ENCODE measurements around the gene EMP3. TPM values are rescaled to one million over a fixed set of nuclear protein-coding genes. Genes with fewer than 3 reads are reported as not detected.

The EMP3 gene
- total and polyA plus RNA-seq, 2 of the 13 experiments (the other 11 are each of a cell fraction or from before 2014, with no cell fraction given) = 2.2 to 7.8 TPM

- in situ Hi-C loops (cut with HindIII; ENCODE audit: extremely low pct_ligation_motif_present, low pct_unique_long_range_greater_than_20kb) = no loop called here
- whole genome bisulfite sequencing (ENCODE audit: low lambda C conversion rate) = 86% methylated on average over 39 of the region's 54 CpGs
- POLR2A ChIA-PET = interaction anchor here (1.2 to 2.2 kb wide), 3 partner anchors 10 to 30 kb away, joined by 7 to 10 read pairs (median 10); partner anchors contain the start of genes SYNGR4 and TMEM143
- no peak for TF ChIP-seq E2F5 (CRISPR knock-in tag; conservative IDR thresholded peaks at IDR 0.05)
- no peak for TF ChIP-seq SMAD3 (CRISPR knock-in tag; IDR thresholded peaks at IDR 0.05)
- 0 out of 2 replicates have a peak, but pooled peaks have one; percentile 24 for TF ChIP-seq NFKB2 (CRISPR knock-in tag; IDR thresholded peaks at IDR 0.05; ENCODE audit: borderline replicate concordance)
- TF ChIP-seq ZNF607 (CRISPR knock-in tag; IDR thresholded peaks at IDR 0.05; ENCODE audit: borderline replicate concordance) = 0 out of 2 replicates have a peak, but pooled peaks have one; percentile 38
- no peak for TF ChIP-seq ZNF17 (CRISPR knock-in tag; IDR thresholded peaks at IDR 0.05)
- TF ChIP-seq NFIB (CRISPR knock-in tag; IDR thresholded peaks at IDR 0.05; ENCODE audit: borderline replicate concordance) = no peak
- TF ChIP-seq ZEB1 (IDR thresholded peaks at IDR 0.05; ENCODE audit: insufficient replicate concordance, low read depth) = peak; percentile 46
- 0 out of 2 replicates have a peak, but pooled peaks have one; percentile 27 for TF ChIP-seq DZIP1 (CRISPR knock-in tag; IDR thresholded peaks at IDR 0.05)
- TF ChIP-seq ZNF7 (CRISPR knock-in tag; IDR thresholded peaks at IDR 0.05) = no peak
- no peak for TF ChIP-seq NR2F1 (CRISPR knock-in tag; IDR thresholded peaks at IDR 0.05)
- TF ChIP-seq CCAR2 (optimal IDR thresholded peaks at IDR 0.05; ENCODE audit: low read depth, low read length) = no peak
- no peak for TF ChIP-seq ETV5 (CRISPR knock-in tag; IDR thresholded peaks at IDR 0.05; ENCODE audit: borderline replicate concordance)
- no peak for TF ChIP-seq ZNF746 (CRISPR knock-in tag; IDR thresholded peaks at IDR 0.05)
- no peak for TF ChIP-seq ZNF280D (CRISPR knock-in tag; IDR thresholded peaks at IDR 0.05)
Observed at GRCh38 chr19:48333467-48334384, 8.4 kb downstream of the EMP3 start.

More at GRCh38 chr19:48333467-48334384, 8.4 kb downstream of the EMP3 start:
- Histone ChIP-seq H3K9me3 (ENCODE audit: low read length) (peaks cover 2% of the 10 kb centered on the region; the same call in 1 of the 2 replicates), H3K36me3 (replicated peaks in 1 of 2; ENCODE audit: control insufficient read depth in 1 of 2, insufficient read depth in 2 of 2, low read length in 2 of 2) (no peaks in the 10 kb centered on the region; a peak in 1 of 5 replicates), H3K4me2 (ENCODE audit: low read depth, low read length) (peak overlapping the region; percentile 94), H3K79me2 (ENCODE audit: insufficient read depth, low read length) (no peaks in the 10 kb centered on the region), H3K27me3 (ENCODE audit: control insufficient read depth in 1 of 2, insufficient read depth in 2 of 2, low read length in 2 of 2) (no peaks in the 10 kb centered on the region), H2AFZ (ENCODE audit: low read length) (no peak overlapping the region), H3K4me3 (replicated peaks in 1 of 3; ENCODE audit: insufficient read depth in 1 of 3, low read depth in 2 of 3, low read length in 3 of 3) (peak overlapping the region; percentile 52 to 76 (median 56)), H3K9ac (ENCODE audit: insufficient read depth, low read depth, low read length) (peak overlapping the region; percentile 71; the same call in 1 of the 2 replicates), H4K20me1 (ENCODE audit: insufficient read depth, low read length) (no peaks in the 10 kb centered on the region), H3K4me1 (ENCODE audit: insufficient read depth, low read length) (peaks cover 17% of the 10 kb centered on the region), H3K27ac (ENCODE audit: extremely low read length, insufficient read depth, low read length) (peak overlapping the region; percentile 59)
- DNase-seq (ENCODE audit: low spot score) (no peak), FAIRE-seq (no peak), ATAC-seq (peak; percentile 8; the same call in 2 of the 3 replicates)
- CTCF ChIA-PET (ENCODE audit: low intra/inter-chr PET ratio, low total read pairs) = interaction anchor here (1.1 kb wide), 1 partner anchor 112 kb away, joined by 3 read pairs; the partner anchor contains the start of gene GRWD1
- no TSS peak for BruUV-seq (replicated peaks)
- intact Hi-C loops (cut with micrococcal nuclease; ENCODE audit: unreplicated experiment) = no loop called here
